Keratinocyte (primary cell): ENCODE measurements around the gene KLRF1.

Source experiments
- CTCF ChIP-seq, 3 experiments: IDR thresholded peaks in 1 of 3; conservative IDR thresholded peaks in 1 of 3; optimal IDR thresholded peaks in 1 of 3; 2 replicates in 2 of 3; 3 replicates in 1 of 3; pipeline versions ENCODE3 to v1.5.1; 2011; ENCODE audit warnings: low read length in 3 of 3, mild to moderate bottlenecking in 3 of 3, moderate library complexity in 2 of 3, control low read depth in 1 of 3, inconsistent platforms in 1 of 3; ENCODE audit not compliant: insufficient read depth in 2 of 3; ENCODE audit errors: extremely low read depth in 1 of 3
- EZH2 ChIP-seq: IDR thresholded peaks from one replicate; pipeline ENCODE4 v1.6.1; 2012; ENCODE audit warnings: inconsistent platforms, mild to moderate bottlenecking, low read length, moderate library complexity

GRCh38 chr12:9786726-9787717 is 40.3 kb upstream of the KLRF1 start:
- no peak for TF ChIP-seq CTCF (optimal IDR thresholded peaks at IDR 0.05 in 1 of 3, IDR thresholded peaks at IDR 0.05 in 1 of 3, conservative IDR thresholded peaks at IDR 0.05 in 1 of 3; ENCODE audit: extremely low read depth in 1 of 3, insufficient read depth in 2 of 3, low read length in 3 of 3)
- no peak for TF ChIP-seq EZH2
